HEK293T (cell line): Measurements from ENCODE around the gene DIO3.

Experiments
- BHLHE40 ChIP-seq: fragments of 450-650 bp; IDR thresholded peaks from 2 replicates; pipeline ENCODE4 v1.6.1; 2016; ENCODE audit warnings: mild to moderate bottlenecking, moderate library complexity, borderline replicate concordance
- ELF4 ChIP-seq: fragments of 450-650 bp; IDR thresholded peaks from 2 replicates; pipeline ENCODE4 v1.6.1; 2017; ENCODE audit warnings: antibody characterized with exemption
- FOXK2 ChIP-seq: fragments of 450-650 bp; IDR thresholded peaks from 2 replicates; pipeline ENCODE4 v1.6.1; 2016; ENCODE audit warnings: mild to moderate bottlenecking
- FOXM1 ChIP-seq: fragments of 450-650 bp; IDR thresholded peaks from 2 replicates; pipeline ENCODE4 v1.6.1; 2017; ENCODE audit warnings: mild to moderate bottlenecking, borderline replicate concordance
- NFRKB ChIP-seq: fragments of 450-650 bp; IDR thresholded peaks from 2 replicates; pipeline ENCODE4 v1.6.1; 2016; ENCODE audit warnings: mild to moderate bottlenecking, moderate library complexity
- SP1 ChIP-seq: fragments of 450-650 bp; IDR thresholded peaks from 2 replicates; pipeline ENCODE4 v1.6.1; 2017
- SUZ12 ChIP-seq: fragments of 450-650 bp; IDR thresholded peaks from 2 replicates; pipeline ENCODE4 v1.6.1; 2016; ENCODE audit warnings: mild to moderate bottlenecking
- TARDBP ChIP-seq: fragments of 450-650 bp; IDR thresholded peaks from 2 replicates; pipeline ENCODE4 v1.6.1; 2016
- ZNF384 ChIP-seq: fragments of 450-650 bp; IDR thresholded peaks from 2 replicates; pipeline ENCODE4 v1.6.1; 2016
- TF ChIP-seq, protein P1 (sequence below): fragments of 450-650 bp; IDR thresholded peaks from 2 replicates; pipeline ENCODE4 v1.6.1; 2016

GRCh38 chr14:101575581-101575980 is 14.3 kb downstream of the DIO3 start:
- no peak for TF ChIP-seq FOXK2
- TF ChIP-seq TARDBP, result no peak
- TF ChIP-seq FOXM1, result no peak
- no peak for TF ChIP-seq ZNF384
- TF ChIP-seq, protein P1, sequence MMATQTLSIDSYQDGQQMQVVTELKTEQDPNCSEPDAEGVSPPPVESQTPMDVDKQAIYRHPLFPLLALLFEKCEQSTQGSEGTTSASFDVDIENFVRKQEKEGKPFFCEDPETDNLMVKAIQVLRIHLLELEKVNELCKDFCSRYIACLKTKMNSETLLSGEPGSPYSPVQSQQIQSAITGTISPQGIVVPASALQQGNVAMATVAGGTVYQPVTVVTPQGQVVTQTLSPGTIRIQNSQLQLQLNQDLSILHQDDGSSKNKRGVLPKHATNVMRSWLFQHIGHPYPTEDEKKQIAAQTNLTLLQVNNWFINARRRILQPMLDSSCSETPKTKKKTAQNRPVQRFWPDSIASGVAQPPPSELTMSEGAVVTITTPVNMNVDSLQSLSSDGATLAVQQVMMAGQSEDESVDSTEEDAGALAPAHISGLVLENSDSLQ, result no peak
- TF ChIP-seq BHLHE40, result no peak
- TF ChIP-seq SUZ12, result no peak
- no peak for TF ChIP-seq NFRKB
- TF ChIP-seq SP1, result no peak
- no peak for TF ChIP-seq ELF4
